DOHH2 (cell line): Measurements from ENCODE around the gene SIVA1.

ENCODE experiments used
- EZH2phosphoT487 ChIP-seq: fragments of 200-600 bp; sonication (generic); IDR thresholded peaks from 2 replicates; pipeline ENCODE4 v1.6.1; 2017; ENCODE audit warnings: borderline replicate concordance, mild to moderate bottlenecking, antibody characterized with exemption, low read length, moderate library complexity, mixed read lengths
- TF ChIP-seq, protein P1 (sequence below): fragments of 200-600 bp; sonication (generic); IDR thresholded peaks from one replicate; pipeline ENCODE4 v1.5.1; 2014; ENCODE audit warnings: antibody characterized with exemption, mild to moderate bottlenecking, low read depth, low read length; ENCODE audit not compliant: poor library complexity, severe bottlenecking

DNA sequence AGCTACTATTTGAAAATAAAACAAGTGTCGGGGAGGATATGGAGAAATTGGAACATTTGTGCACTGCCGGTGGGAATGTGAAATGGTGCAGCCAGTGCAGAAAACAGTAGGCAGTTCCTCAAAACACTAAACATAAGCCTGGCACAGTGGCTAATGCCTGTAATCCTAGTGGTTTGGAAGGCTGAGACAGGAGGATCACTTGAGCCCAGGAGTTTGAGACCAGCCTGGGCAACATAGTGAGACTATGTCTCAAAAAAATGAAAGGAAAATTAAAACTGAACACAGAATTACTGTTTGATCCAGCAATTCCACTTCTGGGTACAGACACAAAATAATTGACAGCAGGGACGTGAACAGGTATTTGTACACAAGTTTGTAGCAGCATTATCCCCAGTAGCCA, 12.6 kb downstream of the SIVA1 start:
- TF ChIP-seq, protein P1, sequence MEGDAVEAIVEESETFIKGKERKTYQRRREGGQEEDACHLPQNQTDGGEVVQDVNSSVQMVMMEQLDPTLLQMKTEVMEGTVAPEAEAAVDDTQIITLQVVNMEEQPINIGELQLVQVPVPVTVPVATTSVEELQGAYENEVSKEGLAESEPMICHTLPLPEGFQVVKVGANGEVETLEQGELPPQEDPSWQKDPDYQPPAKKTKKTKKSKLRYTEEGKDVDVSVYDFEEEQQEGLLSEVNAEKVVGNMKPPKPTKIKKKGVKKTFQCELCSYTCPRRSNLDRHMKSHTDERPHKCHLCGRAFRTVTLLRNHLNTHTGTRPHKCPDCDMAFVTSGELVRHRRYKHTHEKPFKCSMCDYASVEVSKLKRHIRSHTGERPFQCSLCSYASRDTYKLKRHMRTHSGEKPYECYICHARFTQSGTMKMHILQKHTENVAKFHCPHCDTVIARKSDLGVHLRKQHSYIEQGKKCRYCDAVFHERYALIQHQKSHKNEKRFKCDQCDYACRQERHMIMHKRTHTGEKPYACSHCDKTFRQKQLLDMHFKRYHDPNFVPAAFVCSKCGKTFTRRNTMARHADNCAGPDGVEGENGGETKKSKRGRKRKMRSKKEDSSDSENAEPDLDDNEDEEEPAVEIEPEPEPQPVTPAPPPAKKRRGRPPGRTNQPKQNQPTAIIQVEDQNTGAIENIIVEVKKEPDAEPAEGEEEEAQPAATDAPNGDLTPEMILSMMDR, result no peak
- TF ChIP-seq EZH2phosphoT487, result no peak
